Activated CD8-positive, alpha-beta T cell treated with anti-CD3 and anti-CD28 coated beads, Interleukin-2, amount 10 ng/mL, durations not matched to agents 7 days and 5 days (primary cell): Measurements from ENCODE around the gene SKAP1. TPM values are rescaled to one million over a fixed set of nuclear protein-coding genes. Genes with fewer than 3 reads are reported as not detected.
"Not testable (repeated sequence)": the region's sequence is repeated elsewhere in the genome, so short reads cannot be mapped to it uniquely, and the experiment has no call there.

Source experiments
- ATAC-seq: fragments of 150-1000 bp; cut with Tn5 transposase; one replicate; pipeline ENCODE4 v1.10.0; 2021; ENCODE audit warnings: moderate library complexity
- CTCF ChIA-PET: fragments of 350-600 bp; sonication (Branson Sonifier 250); formaldehyde crosslinking; loops from one replicate; lab custom pipeline; 2021; ENCODE audit warnings: antibody characterized with exemption; lab: Charles Lee
- POLR2A ChIA-PET: fragments of 350-600 bp; sonication (Branson Sonifier 250); formaldehyde crosslinking; loops from one replicate; lab custom pipeline; 2021; ENCODE audit warnings: antibody characterized with exemption; lab: Charles Lee
- DNase-seq: peaks from one replicate; pipeline ENCODE4 v3.0.0-alpha.2; 2020
- H3K27ac Mint-ChIP-seq: one replicate; pipeline ENCODE4 v1.8.0; 2021; ENCODE audit warnings: mild to moderate bottlenecking, mixed read lengths
- H3K27me3 Mint-ChIP-seq: one replicate; pipeline ENCODE4 v1.8.0; 2021; ENCODE audit warnings: low read depth, mixed read lengths
- H3K36me3 Mint-ChIP-seq: one replicate; pipeline ENCODE4 v1.8.0; 2021; ENCODE audit warnings: low read depth, mixed read lengths
- H3K4me1 Mint-ChIP-seq: one replicate; pipeline ENCODE4 v1.8.0; 2021; ENCODE audit warnings: low read depth, mixed read lengths
- H3K4me3 Mint-ChIP-seq: one replicate; pipeline ENCODE4 v1.8.0; 2021; ENCODE audit warnings: mild to moderate bottlenecking, mixed read lengths
- H3K9me3 Mint-ChIP-seq: one replicate; pipeline ENCODE4 v1.8.0; 2022; ENCODE audit warnings: mixed read lengths; ENCODE audit not compliant: insufficient read depth
- total RNA-seq, 2 experiments: library from RNA; stranded (reverse); gene quantifications; one replicate each; pipeline ENCODE4 v1.2.3, GENCODE V29; 2021

Gene SKAP1
- total RNA-seq, 2 experiments from 2014 or later, result 93.8 to 94.1 TPM

DNA sequence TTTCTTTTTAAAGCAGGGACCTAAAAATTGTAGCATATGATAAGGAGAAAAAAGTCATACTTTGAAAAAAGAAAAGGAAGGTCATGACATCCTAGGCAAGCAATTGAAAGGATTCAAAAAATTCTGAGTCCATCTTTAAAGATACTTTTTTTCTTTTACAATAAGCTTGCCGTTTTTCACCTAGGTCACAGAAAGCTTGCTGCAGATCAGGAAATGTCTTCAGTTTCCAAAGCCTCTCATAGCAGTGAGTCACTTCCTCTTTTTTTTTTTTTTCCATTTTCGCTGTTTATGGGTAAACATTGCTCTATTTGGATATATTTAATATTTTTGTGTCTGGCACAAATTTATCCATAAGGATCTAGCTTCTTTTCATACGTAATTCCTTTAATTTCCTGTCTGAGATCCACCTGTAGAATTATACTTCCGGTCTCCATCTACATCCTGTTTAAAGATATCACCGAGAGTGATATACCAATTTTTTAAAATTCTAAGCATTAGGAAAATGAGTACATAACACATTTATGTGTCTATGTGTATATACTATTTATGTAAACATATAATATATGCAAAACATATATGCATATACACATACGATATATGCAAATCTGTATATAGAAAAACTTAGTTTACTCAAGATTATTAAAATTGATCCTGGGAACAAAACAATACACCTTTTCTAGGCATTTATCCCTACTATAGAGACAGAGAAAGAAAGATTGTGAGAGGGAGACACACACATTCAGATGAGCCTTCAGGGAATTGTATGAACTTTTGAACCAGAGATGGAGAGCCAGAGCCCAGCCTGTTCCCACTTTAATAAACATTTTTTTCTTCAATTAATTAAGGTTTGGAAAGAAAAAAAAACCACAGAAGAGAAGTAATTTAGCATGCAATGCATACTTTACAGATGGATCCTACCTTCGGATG, 134.4 kb downstream of the SKAP1 start:
- CTCF ChIA-PET, result interaction anchor here (0.6 to 2.7 kb wide), 9 partner anchors 9 to 435 kb away, joined by 3 to 16 read pairs (median 5); partner anchors contain the start of gene HOXB5

DNA sequence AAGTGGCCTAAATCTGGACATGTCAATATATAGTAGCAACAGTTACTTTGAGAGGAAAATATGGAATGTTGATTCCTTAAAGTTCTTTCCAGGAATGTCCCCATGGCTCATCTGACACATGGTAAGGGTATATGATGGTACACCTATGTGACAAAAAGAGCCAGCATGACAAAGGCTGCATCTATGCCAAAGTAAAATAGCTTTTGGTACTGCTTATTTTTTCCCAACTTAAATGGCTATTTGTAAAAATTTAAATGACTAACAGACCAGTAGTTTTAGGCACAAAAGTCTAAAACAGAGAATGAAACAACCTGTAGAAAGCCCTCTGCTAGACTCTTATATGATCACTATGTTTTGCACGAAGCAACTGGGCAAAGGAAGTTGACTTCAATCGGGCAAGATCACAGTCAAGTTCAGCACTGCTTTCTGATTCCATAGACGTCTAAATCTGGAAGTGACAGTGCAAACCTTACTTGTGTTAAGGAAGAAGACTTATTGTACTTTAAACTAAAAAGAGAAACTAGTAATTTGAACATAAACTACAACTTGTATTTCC, 135.1 kb downstream of the SKAP1 start:
- no peaks in the 10 kb centered on the region for H3K9me3 Mint-ChIP-seq
- peaks cover 31% of the 10 kb centered on the region for H3K4me1 Mint-ChIP-seq
- peaks cover 19% of the 10 kb centered on the region for H3K36me3 Mint-ChIP-seq
- ChIA-PET CTCF (interaction anchor here (0.8 to 2.7 kb wide), 10 partner anchors 10 to 298 kb away, joined by 3 to 16 read pairs (median 5); partner anchors contain the start of gene HOXB5), POLR2A (interaction anchor here (0.6 to 1.2 kb wide), 2 partner anchors 14 to 353 kb away, joined by 3 to 4 read pairs; no protein-coding TSS in a partner anchor)
- H3K4me3 Mint-ChIP-seq, result peak overlapping the region; percentile 75
- no peaks in the 10 kb centered on the region for H3K27me3 Mint-ChIP-seq
- no peak for DNase-seq
- ATAC-seq, result peak; percentile 75
- H3K27ac Mint-ChIP-seq, result peak overlapping the region; percentile 90

More for the DNA sequence above, 134.4 kb downstream of the SKAP1 start:
- Mint-ChIP-seq H3K27ac (peak overlapping the region; percentile 90), H3K4me1 (peaks cover 34% of the 10 kb centered on the region), H3K9me3 (no peaks in the 10 kb centered on the region), H3K36me3 (peaks cover 17% of the 10 kb centered on the region), H3K27me3 (no peaks in the 10 kb centered on the region), H3K4me3 (peak overlapping the region; percentile 75)
- DNase-seq (no peak), ATAC-seq (peak; percentile 68)
- POLR2A ChIA-PET, result interaction anchor here (0.6 kb wide), 2 partner anchors 354 to 649 kb away, joined by 3 to 4 read pairs; partner anchors contain the start of gene SNF8

DNA sequence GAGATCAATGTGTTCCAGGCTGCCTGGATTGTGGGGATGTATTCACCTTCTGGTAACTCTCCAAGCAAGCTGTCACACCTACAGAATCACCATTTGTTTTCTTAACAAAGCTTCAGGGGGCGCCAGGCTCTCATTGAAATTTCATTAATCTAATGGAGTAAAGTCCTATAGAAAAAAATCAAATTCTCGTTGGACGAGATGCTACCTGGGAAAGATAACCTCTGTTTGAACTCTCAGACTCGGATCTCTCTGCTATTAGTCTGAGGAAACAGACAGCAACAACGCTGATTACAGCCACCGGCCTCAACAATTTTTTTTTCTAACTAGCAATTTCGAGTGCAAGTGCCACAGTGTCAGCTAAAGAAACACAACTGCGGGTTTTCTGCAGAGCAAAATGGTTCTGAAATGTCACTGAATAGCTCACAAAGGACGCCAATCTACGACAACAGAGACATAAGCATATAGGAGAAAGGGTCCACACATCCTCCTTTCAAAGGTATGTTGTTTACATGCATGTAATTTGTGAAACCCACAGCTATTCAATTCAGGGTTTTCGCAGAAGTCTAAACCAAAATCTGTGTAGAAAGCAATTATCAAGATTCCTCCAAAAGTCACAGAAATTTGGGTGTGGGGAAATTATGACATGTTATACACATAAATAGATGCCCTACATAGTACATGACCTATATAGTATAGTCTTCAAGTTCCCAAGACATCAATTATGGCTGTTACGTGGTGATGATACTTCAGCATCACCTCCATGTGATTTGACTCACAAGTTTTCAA, 135.8 kb downstream of the SKAP1 start:
- Mint-ChIP-seq H3K27ac (no peak overlapping the region), H3K4me3 (peak overlapping the region; percentile 75), H3K4me1 (peaks cover 29% of the 10 kb centered on the region), H3K9me3 (no peaks in the 10 kb centered on the region), H3K36me3 (peaks cover 18% of the 10 kb centered on the region), H3K27me3 (no peaks in the 10 kb centered on the region)
- DNase-seq (no peak), ATAC-seq (no peak)
- ChIA-PET POLR2A (interaction anchor here (0.7 to 1.2 kb wide), 2 partner anchors 14 to 30 kb away, joined by 3 read pairs; no protein-coding TSS in a partner anchor), CTCF (interaction anchor here (0.7 to 2.7 kb wide), 13 partner anchors 10 to 299 kb away, joined by 3 to 16 read pairs (median 4); partner anchors contain the start of gene HOXB5)

DNA sequence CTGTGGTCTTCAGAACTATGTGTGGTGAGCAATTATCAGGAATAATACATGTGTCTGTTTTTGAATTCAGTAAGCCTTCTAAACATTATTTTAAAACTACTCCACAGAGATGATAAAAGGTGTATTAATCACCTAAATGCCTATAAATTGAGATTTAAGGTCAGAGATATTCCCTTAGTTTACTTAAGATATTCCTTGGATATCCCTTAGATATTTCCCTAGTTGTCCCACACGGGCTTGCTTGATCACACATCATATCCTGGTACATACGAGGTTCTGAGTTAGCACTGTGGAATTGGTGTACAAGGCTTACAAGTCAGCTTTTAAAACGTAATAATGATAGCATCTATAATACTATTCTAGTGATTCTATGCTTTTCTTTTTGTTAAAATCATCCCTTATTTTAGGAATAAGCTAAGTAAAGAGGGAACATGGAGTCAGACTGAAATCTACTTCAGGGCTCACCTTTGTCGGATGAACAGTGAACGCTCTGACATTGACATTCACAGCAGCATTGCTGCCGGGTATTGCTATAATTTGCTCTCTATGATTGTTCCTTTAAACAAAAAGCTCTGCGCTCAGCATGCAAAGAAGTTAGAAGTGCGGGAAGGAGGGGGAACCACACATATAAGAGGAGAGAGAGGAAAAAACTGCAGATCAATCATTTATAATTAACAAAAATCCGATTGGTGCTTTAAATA, 136.5 kb downstream of the SKAP1 start:
- POLR2A ChIA-PET, result interaction anchor here (0.7 kb wide), 1 partner anchor 29 kb away, joined by 3 read pairs; no protein-coding TSS in a partner anchor
- CTCF ChIA-PET, result interaction anchor here (0.7 to 2.7 kb wide), 12 partner anchors 11 to 300 kb away, joined by 3 to 16 read pairs (median 4); partner anchors contain the start of gene HOXB5
- Mint-ChIP-seq H3K4me1 (peaks cover 29% of the 10 kb centered on the region), H3K27ac (no peak overlapping the region), H3K9me3 (no peaks in the 10 kb centered on the region), H3K4me3 (no peak overlapping the region), H3K27me3 (no peaks in the 10 kb centered on the region), H3K36me3 (peaks cover 17% of the 10 kb centered on the region)
- no peak for DNase-seq
- ATAC-seq, result no peak

DNA sequence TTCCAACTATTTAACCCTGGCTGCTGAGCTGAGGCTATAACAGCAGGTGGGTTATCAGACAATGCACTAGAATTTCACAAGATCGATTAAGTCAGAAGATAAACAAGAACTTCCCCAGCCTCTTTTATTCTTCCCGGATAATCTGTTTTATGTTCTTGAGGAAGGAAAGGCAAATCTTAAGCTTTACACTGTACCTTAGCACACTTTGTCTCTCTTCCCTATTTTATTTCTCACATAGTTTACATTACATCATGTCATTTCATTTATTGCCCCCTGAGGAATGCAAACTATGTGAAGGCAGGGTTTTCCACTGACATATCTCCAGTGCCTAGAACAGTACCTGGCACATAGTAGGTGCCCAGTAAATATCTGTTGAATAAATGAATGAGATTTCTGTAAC, 139.6 kb downstream of the SKAP1 start:
- ChIA-PET POLR2A (no interaction called here), CTCF (interaction anchor here (0.7 kb wide), 1 partner anchor 210 kb away, joined by 3 read pairs; no protein-coding TSS in a partner anchor)
- H3K9me3 Mint-ChIP-seq, result no peaks in the 10 kb centered on the region
- no peaks in the 10 kb centered on the region for H3K27me3 Mint-ChIP-seq
- peaks cover 18% of the 10 kb centered on the region for H3K4me1 Mint-ChIP-seq
- no peak for DNase-seq
- peaks cover 21% of the 10 kb centered on the region for H3K36me3 Mint-ChIP-seq
- H3K27ac Mint-ChIP-seq, result no peak overlapping the region
- H3K4me3 Mint-ChIP-seq, result no peak overlapping the region
- no peak for ATAC-seq

DNA sequence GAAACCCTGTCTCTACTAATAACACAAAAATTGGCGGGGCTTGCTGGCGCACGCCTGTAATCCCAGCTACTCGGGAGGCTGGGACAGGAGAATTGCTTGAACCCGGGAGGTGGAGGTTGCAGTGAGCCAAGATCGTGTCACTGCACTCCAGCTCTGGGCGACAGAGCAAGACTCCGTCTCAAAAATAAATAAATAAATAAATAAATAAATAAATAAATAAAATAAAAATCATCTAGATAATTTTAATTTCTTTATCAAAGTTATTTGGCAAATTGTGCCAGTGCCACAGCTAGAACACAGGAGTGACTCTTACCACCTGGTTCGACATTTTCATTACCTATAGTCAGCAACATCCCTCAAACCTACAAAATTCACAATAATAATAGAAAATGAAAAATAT, 143.1 kb downstream of the SKAP1 start:
- ATAC-seq, H3K27ac Mint-ChIP-seq, H3K4me3 Mint-ChIP-seq, H3K4me1 Mint-ChIP-seq, POLR2A ChIA-PET, H3K27me3 Mint-ChIP-seq, DNase-seq, H3K9me3 Mint-ChIP-seq: not testable (repeated sequence)
- CTCF ChIA-PET, result interaction anchor here (0.6 to 2.4 kb wide), 2 partner anchors 23 to 42 kb away, joined by 3 to 14 read pairs; no protein-coding TSS in a partner anchor
- H3K36me3 Mint-ChIP-seq, result peaks cover 12% of the 10 kb centered on the region

DNA sequence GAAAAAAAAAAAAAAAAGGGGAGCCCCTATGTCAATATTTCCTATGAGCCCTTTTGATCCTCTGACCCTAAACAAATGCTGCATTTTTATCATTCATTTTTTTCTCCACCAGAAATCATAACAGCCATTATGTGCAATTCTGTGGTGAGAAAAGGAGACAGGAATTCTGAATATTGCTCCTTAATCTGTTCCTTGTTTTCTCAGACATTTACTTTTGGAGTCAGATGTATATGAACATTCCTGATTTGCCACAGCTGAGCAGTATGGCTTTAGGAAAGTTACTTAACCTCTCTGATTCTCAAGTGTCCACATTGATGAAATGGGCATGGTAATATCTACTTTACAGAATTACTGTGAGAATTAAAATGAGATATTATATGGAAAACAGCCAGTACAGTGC, 144.4 kb downstream of the SKAP1 start:
- ChIA-PET POLR2A (no interaction called here), CTCF (no interaction called here)
- DNase-seq, result no peak
- Mint-ChIP-seq H3K4me3 (no peak overlapping the region), H3K9me3 (no peaks in the 10 kb centered on the region), H3K4me1 (no peaks in the 10 kb centered on the region), H3K27me3 (no peaks in the 10 kb centered on the region), H3K36me3 (peaks cover 9% of the 10 kb centered on the region), H3K27ac (no peak overlapping the region)
- ATAC-seq, result no peak

DNA sequence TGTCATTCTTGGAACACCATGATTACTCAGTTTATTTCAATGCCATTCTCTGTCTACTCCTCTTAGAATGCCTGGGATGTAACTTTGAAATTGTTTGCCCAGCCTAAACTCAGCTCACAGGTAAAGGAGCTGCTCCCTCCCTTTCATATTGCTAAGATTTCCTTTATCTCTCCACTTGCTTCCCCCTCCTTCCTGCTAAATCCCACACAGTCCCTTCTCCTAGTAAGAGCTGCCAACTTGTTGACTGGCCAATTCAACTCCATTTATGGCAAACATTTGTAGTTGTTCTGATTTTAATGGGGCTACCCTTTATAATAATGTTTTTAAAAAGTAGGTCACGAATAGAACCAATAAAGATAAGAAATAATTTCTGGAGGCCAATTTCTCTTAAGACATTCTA, 146.1 kb downstream of the SKAP1 start:
- H3K4me1 Mint-ChIP-seq, result no peaks in the 10 kb centered on the region
- ChIA-PET POLR2A (no interaction called here), CTCF (interaction anchor here (1.0 to 1.9 kb wide), 4 partner anchors 11 to 24 kb away, joined by 4 to 5 read pairs (median 4); no protein-coding TSS in a partner anchor)
- no peaks in the 10 kb centered on the region for H3K9me3 Mint-ChIP-seq
- peaks cover 12% of the 10 kb centered on the region for H3K36me3 Mint-ChIP-seq
- no peak overlapping the region for H3K4me3 Mint-ChIP-seq
- no peak for DNase-seq
- no peak for ATAC-seq
- H3K27ac Mint-ChIP-seq, result no peak overlapping the region
- H3K27me3 Mint-ChIP-seq, result no peaks in the 10 kb centered on the region

DNA sequence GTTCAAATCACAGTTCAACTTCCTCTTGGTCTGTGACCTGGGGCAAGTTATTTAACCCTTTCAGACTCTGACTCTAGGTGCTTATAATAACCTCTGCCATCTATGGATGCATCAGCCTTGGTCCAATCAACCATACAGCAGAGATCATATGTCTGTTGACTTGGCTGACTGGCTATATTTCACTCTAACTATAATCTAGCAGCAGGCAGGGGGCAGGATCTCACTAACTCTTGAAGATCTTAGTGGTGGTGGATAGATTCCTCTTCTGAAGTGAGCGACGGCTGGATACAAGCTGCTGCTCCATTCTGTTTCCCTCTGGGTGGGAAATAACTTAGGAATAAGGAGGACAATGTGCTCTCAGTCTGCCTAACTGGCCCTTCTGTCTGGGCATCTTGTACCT, 146.6 kb downstream of the SKAP1 start:
- Mint-ChIP-seq H3K27me3 (no peaks in the 10 kb centered on the region), H3K4me1 (no peaks in the 10 kb centered on the region), H3K4me3 (no peak overlapping the region), H3K36me3 (peaks cover 14% of the 10 kb centered on the region), H3K9me3 (no peaks in the 10 kb centered on the region), H3K27ac (no peak overlapping the region)
- DNase-seq (no peak), ATAC-seq (no peak)
- ChIA-PET POLR2A (no interaction called here), CTCF (interaction anchor here (1.0 to 1.9 kb wide), 4 partner anchors 11 to 24 kb away, joined by 4 to 5 read pairs (median 4); no protein-coding TSS in a partner anchor)

DNA sequence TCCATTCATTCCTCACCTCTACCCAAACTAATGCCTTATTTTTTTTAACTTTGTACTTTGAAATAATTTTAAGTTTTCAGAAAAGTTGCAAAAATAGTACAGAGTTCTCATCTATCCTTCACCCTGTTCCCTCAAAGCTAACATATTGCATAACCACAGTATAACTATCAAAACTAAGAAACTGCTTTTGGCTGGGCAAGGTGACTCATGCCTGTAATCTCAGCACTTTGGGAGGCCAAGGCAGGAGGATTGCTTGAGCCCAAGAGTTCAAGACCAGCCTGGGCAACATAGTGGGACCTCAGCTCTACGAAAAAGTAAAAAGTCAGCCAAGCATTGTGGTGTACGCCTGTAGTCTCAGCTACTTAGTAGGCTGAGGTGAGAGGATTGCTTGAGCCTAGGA, 147.7 kb downstream of the SKAP1 start:
- peaks cover 17% of the 10 kb centered on the region for H3K36me3 Mint-ChIP-seq
- no peaks in the 10 kb centered on the region for H3K4me1 Mint-ChIP-seq
- no peaks in the 10 kb centered on the region for H3K27me3 Mint-ChIP-seq
- no peaks in the 10 kb centered on the region for H3K9me3 Mint-ChIP-seq
- ChIA-PET POLR2A (no interaction called here), CTCF (interaction anchor here (0.8 to 1.4 kb wide), 4 partner anchors 10 to 311 kb away, joined by 3 to 6 read pairs (median 3); partner anchors contain the start of gene HOXB5)
- no peak for ATAC-seq
- no peak for DNase-seq
- no peak overlapping the region for H3K27ac Mint-ChIP-seq
- H3K4me3 Mint-ChIP-seq, result no peak overlapping the region
